GM10847 (cell line): ENCODE results near the gene OR2D2.

ENCODE experiments used
- POLR2A ChIP-seq: IDR thresholded peaks from 2 replicates; pipeline ENCODE4 v1.6.1; 2011; ENCODE audit not compliant: insufficient read length; ENCODE audit errors: extremely low read depth

The OR2D2 gene

GRCh38 chr11:6892400-6892799, at the start of gene OR2D2:
Gene OR2D2 (minus strand): TSS chr11:6892500. CDS start chr11:6892500, 0 bp downstream.
- no peak for TF ChIP-seq POLR2A

- no peak for TF ChIP-seq POLR2A
Observed at GRCh38 chr11:6941970-6942369, 49.7 kb upstream of the OR2D2 start.

- TF ChIP-seq POLR2A, result no peak
Observed at GRCh38 chr11:6932145-6932544, 39.8 kb upstream of the OR2D2 start.

GRCh38 chr11:6931146-6931713, 38.9 kb upstream of the OR2D2 start:
- no peak for TF ChIP-seq POLR2A

- TF ChIP-seq POLR2A, result no peak
Observed at GRCh38 chr11:6928916-6929315, 36.6 kb upstream of the OR2D2 start.

- TF ChIP-seq POLR2A, result no peak
Observed at GRCh38 chr11:6927030-6927617, 34.8 kb upstream of the OR2D2 start.

- TF ChIP-seq POLR2A, result peak; percentile 23
Observed at GRCh38 chr11:6926208-6927029, 34.1 kb upstream of the OR2D2 start, which contains the start of gene ZNF215. Gene ZNF215 (plus strand): TSS chr11:6926426. CDS start chr11:6932273, 5,847 bp downstream.

GRCh38 chr11:6925636-6926207, 33.4 kb upstream of the OR2D2 start:
- TF ChIP-seq POLR2A, result no peak

- TF ChIP-seq POLR2A, result no peak
Observed at GRCh38 chr11:6925007-6925577, 32.8 kb upstream of the OR2D2 start.

GRCh38 chr11:6920702-6921101, 28.4 kb upstream of the OR2D2 start, which contains the start of gene OR2D3:
Gene OR2D3 (plus strand): TSS chr11:6921002. CDS start chr11:6921002, 0 bp downstream.
- no peak for TF ChIP-seq POLR2A

GRCh38 chr11:6919698-6920097, 27.4 kb upstream of the OR2D2 start:
- no peak for TF ChIP-seq POLR2A

- no peak for TF ChIP-seq POLR2A
Observed at GRCh38 chr11:6911948-6912347, 19.6 kb upstream of the OR2D2 start.

GRCh38 chr11:6911378-6911777, 19.1 kb upstream of the OR2D2 start:
- TF ChIP-seq POLR2A, result no peak

GRCh38 chr11:6900327-6900999, 8.2 kb upstream of the OR2D2 start:
- no peak for TF ChIP-seq POLR2A

- no peak for TF ChIP-seq POLR2A
Observed at GRCh38 chr11:6898911-6899310, 6.6 kb upstream of the OR2D2 start.
